Measurements from ENCODE around the gene SPSB2.

DNA sequence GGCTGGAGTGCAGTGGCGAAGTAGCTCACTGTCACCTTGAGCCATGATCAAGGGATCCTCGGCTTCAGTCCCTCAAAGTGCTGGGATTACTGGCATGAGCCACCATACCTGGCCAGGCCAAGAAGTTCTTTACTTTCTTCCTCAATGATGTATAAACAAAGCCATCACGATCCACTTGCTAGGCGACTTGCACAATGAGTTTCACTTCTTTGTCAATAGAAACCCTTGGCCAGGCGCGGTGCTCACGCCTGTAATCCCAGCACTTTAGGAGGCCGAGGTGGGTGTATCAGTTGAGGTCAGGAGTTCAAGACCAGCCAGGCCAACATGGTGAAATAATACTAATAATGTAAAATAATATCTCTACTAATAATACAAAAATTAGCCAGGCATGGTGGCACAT, 14.4 kb upstream of the SPSB2 start:
- TF ChIP-seq, protein P1, sequence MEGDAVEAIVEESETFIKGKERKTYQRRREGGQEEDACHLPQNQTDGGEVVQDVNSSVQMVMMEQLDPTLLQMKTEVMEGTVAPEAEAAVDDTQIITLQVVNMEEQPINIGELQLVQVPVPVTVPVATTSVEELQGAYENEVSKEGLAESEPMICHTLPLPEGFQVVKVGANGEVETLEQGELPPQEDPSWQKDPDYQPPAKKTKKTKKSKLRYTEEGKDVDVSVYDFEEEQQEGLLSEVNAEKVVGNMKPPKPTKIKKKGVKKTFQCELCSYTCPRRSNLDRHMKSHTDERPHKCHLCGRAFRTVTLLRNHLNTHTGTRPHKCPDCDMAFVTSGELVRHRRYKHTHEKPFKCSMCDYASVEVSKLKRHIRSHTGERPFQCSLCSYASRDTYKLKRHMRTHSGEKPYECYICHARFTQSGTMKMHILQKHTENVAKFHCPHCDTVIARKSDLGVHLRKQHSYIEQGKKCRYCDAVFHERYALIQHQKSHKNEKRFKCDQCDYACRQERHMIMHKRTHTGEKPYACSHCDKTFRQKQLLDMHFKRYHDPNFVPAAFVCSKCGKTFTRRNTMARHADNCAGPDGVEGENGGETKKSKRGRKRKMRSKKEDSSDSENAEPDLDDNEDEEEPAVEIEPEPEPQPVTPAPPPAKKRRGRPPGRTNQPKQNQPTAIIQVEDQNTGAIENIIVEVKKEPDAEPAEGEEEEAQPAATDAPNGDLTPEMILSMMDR (IDR thresholded peaks at IDR 0.05; ENCODE audit: low read length): no peak
- TF ChIP-seq EZH2 (IDR thresholded peaks at IDR 0.05; ENCODE audit: borderline replicate concordance, low read length): no peak
